Measurements from ENCODE around the gene CAPZB. TPM values are rescaled to one million over a fixed set of nuclear protein-coding genes. Genes with fewer than 3 reads are reported as not detected.

CAPZB gene
- total RNA-seq, 1 experiment from 2014 or later: 491 TPM

DNA sequence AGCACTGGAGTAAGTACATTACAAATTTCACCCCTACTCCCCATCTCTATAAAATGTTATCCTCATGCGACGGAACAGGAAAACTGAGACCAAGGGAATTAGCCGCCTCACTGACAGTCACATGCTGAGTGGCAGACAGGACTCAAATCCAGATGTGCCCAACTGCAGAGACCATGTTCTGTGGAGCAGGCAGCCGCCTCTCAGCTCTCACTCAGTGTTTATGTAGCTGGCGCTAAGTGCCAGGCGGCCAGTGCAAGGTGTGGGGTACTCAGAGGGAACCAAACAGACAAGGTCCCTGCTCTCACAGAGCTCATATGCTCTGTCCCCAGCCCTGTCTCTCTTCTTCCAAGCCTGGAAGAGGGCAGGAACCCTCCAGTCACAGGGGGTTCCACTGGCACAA, 5.1 kb downstream of the CAPZB start:
- in situ Hi-C loops (cut with HindIII; ENCODE audit: low pct_unique_long_range_greater_than_20kb, low sequenced_read_pairs): no loop called here
- Histone ChIP-seq H3K27me3 (ENCODE audit: control insufficient read depth, insufficient read depth, low read length) (no peaks in the 10 kb centered on the region), H3K9me3 (ENCODE audit: control insufficient read depth, insufficient read depth, low read depth, low read length) (no peaks in the 10 kb centered on the region), H3K36me3 (ENCODE audit: control insufficient read depth, insufficient read depth, low read length) (no peaks in the 10 kb centered on the region; the same call in none of the 2 replicates), H3K4me1 (ENCODE audit: control insufficient read depth, insufficient read depth, low read length) (peaks cover 76% of the 10 kb centered on the region), H3K27ac (ENCODE audit: low read length) (peak overlapping the region; percentile 95), H3K4me3 (ENCODE audit: low read depth in 2 of 2, low read length in 2 of 2) (peak overlapping the region in 1 of 2 experiments; percentile 88; a peak in 1 of 4 replicates)
- intact Hi-C loops (cut with micrococcal nuclease; ENCODE audit: unreplicated experiment): loop anchor here (5.0 to 10.0 kb wide), 2 partner anchors 115 to 172 kb away; a partner anchor contains a TSS
- POLR2A ChIA-PET: no interaction called here
- TF ChIP-seq TCF7L2 (IDR thresholded peaks at IDR 0.05; ENCODE audit: low read depth, low read length) (no peak), SIN3A (IDR thresholded peaks at IDR 0.05; ENCODE audit: borderline replicate concordance, insufficient read depth, low read depth, low read length) (no peak), CTCF (IDR thresholded peaks at IDR 0.05) (no peak), POLR2AphosphoS5 (IDR thresholded peaks at IDR 0.05; ENCODE audit: low read depth, low read length) (no peak)
- TF ChIP-seq, protein P1, sequence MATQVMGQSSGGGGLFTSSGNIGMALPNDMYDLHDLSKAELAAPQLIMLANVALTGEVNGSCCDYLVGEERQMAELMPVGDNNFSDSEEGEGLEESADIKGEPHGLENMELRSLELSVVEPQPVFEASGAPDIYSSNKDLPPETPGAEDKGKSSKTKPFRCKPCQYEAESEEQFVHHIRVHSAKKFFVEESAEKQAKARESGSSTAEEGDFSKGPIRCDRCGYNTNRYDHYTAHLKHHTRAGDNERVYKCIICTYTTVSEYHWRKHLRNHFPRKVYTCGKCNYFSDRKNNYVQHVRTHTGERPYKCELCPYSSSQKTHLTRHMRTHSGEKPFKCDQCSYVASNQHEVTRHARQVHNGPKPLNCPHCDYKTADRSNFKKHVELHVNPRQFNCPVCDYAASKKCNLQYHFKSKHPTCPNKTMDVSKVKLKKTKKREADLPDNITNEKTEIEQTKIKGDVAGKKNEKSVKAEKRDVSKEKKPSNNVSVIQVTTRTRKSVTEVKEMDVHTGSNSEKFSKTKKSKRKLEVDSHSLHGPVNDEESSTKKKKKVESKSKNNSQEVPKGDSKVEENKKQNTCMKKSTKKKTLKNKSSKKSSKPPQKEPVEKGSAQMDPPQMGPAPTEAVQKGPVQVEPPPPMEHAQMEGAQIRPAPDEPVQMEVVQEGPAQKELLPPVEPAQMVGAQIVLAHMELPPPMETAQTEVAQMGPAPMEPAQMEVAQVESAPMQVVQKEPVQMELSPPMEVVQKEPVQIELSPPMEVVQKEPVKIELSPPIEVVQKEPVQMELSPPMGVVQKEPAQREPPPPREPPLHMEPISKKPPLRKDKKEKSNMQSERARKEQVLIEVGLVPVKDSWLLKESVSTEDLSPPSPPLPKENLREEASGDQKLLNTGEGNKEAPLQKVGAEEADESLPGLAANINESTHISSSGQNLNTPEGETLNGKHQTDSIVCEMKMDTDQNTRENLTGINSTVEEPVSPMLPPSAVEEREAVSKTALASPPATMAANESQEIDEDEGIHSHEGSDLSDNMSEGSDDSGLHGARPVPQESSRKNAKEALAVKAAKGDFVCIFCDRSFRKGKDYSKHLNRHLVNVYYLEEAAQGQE (IDR thresholded peaks at IDR 0.05; ENCODE audit: insufficient read depth in 1 of 2, low read depth in 2 of 2, low read length in 1 of 2): no peak
- DNase-seq (ENCODE audit: low read depth, low spot score): no peak
- CTCF ChIA-PET: no interaction called here
- BruUV-seq (replicated peaks): no TSS peak
- no peak for ATAC-seq

- no peaks in the 10 kb centered on the region; the same call in 1 of the 2 replicates for H3K36me3 ChIP-seq (ENCODE audit: control insufficient read depth, insufficient read depth, low read length)
- H3K27me3 ChIP-seq (ENCODE audit: control insufficient read depth, insufficient read depth, low read length): no peaks in the 10 kb centered on the region
- intact Hi-C loops (cut with micrococcal nuclease; ENCODE audit: unreplicated experiment) (loop anchor here (5.0 to 10.0 kb wide), 2 partner anchors 115 to 173 kb away; a partner anchor contains a TSS), in situ Hi-C loops (cut with HindIII; ENCODE audit: low pct_unique_long_range_greater_than_20kb, low sequenced_read_pairs) (no loop called here)
- peak overlapping the region; percentile 42 for H3K27ac ChIP-seq (ENCODE audit: low read length)
- CTCF ChIA-PET: no interaction called here
- no TSS peak for BruUV-seq (replicated peaks)
- H3K4me3 ChIP-seq (ENCODE audit: low read depth in 2 of 2, low read length in 2 of 2): no peak overlapping the region
- TF ChIP-seq CTCF (IDR thresholded peaks at IDR 0.05) (no peak), SIN3A (IDR thresholded peaks at IDR 0.05; ENCODE audit: borderline replicate concordance, insufficient read depth, low read depth, low read length) (no peak), POLR2AphosphoS5 (IDR thresholded peaks at IDR 0.05; ENCODE audit: low read depth, low read length) (no peak), TCF7L2 (IDR thresholded peaks at IDR 0.05; ENCODE audit: low read depth, low read length) (no peak)
- TF ChIP-seq, protein P1 (IDR thresholded peaks at IDR 0.05; ENCODE audit: insufficient read depth in 1 of 2, low read depth in 2 of 2, low read length in 1 of 2): no peak
- ATAC-seq (no peak), DNase-seq (ENCODE audit: low read depth, low spot score) (no peak)
- H3K4me1 ChIP-seq (ENCODE audit: control insufficient read depth, insufficient read depth, low read length): peaks cover 76% of the 10 kb centered on the region
- POLR2A ChIA-PET: no interaction called here
- H3K9me3 ChIP-seq (ENCODE audit: control insufficient read depth, insufficient read depth, low read depth, low read length): no peaks in the 10 kb centered on the region
These were observed 5.8 kb downstream of the CAPZB start for GRCh38 chr1:19479351-19480120.
